ENCODE measurements around the gene NASP. TPM values are rescaled to one million over a fixed set of nuclear protein-coding genes. Genes with fewer than 3 reads are reported as not detected.
"Not testable (repeated sequence)": the region's sequence is repeated elsewhere in the genome, so short reads cannot be mapped to it uniquely, and the experiment has no call there.

The NASP gene
- total RNA-seq, 1 donor from 2014 or later: 149 TPM

DNA sequence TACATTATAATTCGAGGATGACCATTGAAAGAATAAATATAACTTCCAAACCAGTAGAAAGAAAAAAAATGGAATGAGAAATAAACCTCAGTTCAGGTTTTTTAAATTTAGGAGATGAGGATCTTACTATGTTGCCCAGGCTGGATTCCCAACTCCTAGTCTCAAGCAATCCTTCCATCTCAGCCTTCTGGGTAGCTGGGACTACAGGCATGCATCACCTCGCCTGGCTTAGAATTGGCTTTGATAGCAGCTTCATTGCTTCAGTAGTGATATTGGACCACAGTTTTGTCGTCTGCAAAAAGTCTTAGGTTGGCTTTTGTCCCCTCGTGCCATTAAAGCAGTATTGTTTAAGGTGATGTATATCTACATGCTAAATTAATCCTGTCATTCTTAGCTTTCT lies 2.9 kb downstream of the NASP start:
- Mint-ChIP-seq H3K36me3 (ENCODE audit: low read depth, unreplicated experiment) (peaks cover 7% of the 10 kb centered on the region), H3K4me3 (ENCODE audit: unreplicated experiment) (no peak overlapping the region), H3K4me1 (ENCODE audit: unreplicated experiment) (peaks cover 19% of the 10 kb centered on the region), H3K27ac (ENCODE audit: unreplicated experiment) (peak overlapping the region; percentile 67), H3K27me3 (ENCODE audit: unreplicated experiment) (peaks cover 11% of the 10 kb centered on the region), H3K9me3 (ENCODE audit: unreplicated experiment) (no peaks in the 10 kb centered on the region)
- no peak for TF ChIP-seq CTCF (IDR thresholded peaks at IDR 0.05; ENCODE audit: unreplicated experiment)
- DNase-seq (ENCODE audit: low spot score): no peak

GRCh38 chr1:45589861-45590260 lies 6.0 kb downstream of the NASP start:
- Mint-ChIP-seq H3K27me3 (ENCODE audit: unreplicated experiment) (no peaks in the 10 kb centered on the region), H3K4me1 (ENCODE audit: unreplicated experiment) (peaks cover 11% of the 10 kb centered on the region), H3K27ac (ENCODE audit: unreplicated experiment) (no peak overlapping the region), H3K9me3 (ENCODE audit: unreplicated experiment) (no peaks in the 10 kb centered on the region), H3K4me3 (ENCODE audit: unreplicated experiment) (no peak overlapping the region), H3K36me3 (ENCODE audit: low read depth, unreplicated experiment) (peaks cover 6% of the 10 kb centered on the region)
- no peak for DNase-seq (ENCODE audit: low spot score)
- no peak for TF ChIP-seq CTCF (IDR thresholded peaks at IDR 0.05; ENCODE audit: unreplicated experiment)

- H3K36me3 Mint-ChIP-seq (ENCODE audit: low read depth, unreplicated experiment): peaks cover 16% of the 10 kb centered on the region
- no peak for DNase-seq (ENCODE audit: low spot score)
- H3K4me1 Mint-ChIP-seq (ENCODE audit: unreplicated experiment): no peaks in the 10 kb centered on the region
- H3K27ac Mint-ChIP-seq (ENCODE audit: unreplicated experiment): peak overlapping the region; percentile 50
- no peak for TF ChIP-seq CTCF (IDR thresholded peaks at IDR 0.05; ENCODE audit: unreplicated experiment)
- H3K4me3 Mint-ChIP-seq (ENCODE audit: unreplicated experiment): no peak overlapping the region
- H3K9me3 Mint-ChIP-seq (ENCODE audit: unreplicated experiment): no peaks in the 10 kb centered on the region
- H3K27me3 Mint-ChIP-seq (ENCODE audit: unreplicated experiment): peaks cover 1% of the 10 kb centered on the region
Measured at GRCh38 chr1:45594412-45594811, 10.6 kb downstream of the NASP start.

DNA sequence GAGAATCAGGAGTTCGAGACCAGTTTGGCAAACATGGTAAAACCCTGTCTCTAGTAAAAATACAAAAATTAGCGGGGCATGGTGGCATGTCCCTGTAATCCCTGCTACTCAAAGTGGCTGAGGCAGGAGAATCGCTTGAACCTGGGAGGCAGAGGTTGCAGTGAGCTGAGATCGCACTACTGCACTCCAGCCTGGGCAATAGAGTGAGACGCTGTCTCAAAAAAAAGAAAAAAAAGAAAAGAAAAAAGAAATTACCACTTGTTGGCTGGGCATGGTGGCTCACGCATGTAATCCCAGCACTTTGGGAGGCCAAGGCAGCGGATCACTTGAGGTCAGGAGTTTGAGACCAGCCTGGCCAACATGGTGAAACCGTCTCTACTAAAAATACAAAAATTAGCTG lies 12.9 kb downstream of the NASP start:
- H3K4me1 Mint-ChIP-seq (ENCODE audit: unreplicated experiment); H3K9me3 Mint-ChIP-seq (ENCODE audit: unreplicated experiment); H3K4me3 Mint-ChIP-seq (ENCODE audit: unreplicated experiment); DNase-seq (ENCODE audit: low spot score); H3K27me3 Mint-ChIP-seq (ENCODE audit: unreplicated experiment); H3K27ac Mint-ChIP-seq (ENCODE audit: unreplicated experiment): not testable (repeated sequence)
- H3K36me3 Mint-ChIP-seq (ENCODE audit: low read depth, unreplicated experiment): peaks cover 16% of the 10 kb centered on the region

DNA sequence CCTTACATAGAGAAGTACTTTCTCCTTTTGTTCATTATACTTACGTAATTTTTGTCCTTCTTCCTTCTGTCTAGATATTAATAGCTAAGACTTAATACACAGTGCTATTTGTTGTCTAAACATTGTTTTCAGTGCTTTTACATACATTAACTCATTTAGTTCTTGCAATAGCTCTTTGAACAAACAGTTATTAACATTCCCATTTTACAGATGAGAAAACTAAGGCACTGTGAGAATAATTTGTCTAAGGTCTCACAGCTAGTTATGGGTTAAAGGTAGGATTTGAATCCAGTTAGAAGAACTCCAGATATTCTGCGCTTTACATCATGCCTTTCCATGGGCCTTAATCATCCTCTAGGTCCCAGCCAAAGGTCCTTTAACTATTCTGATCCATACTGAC lies 20.4 kb downstream of the NASP start:
- peaks cover 5% of the 10 kb centered on the region for H3K27me3 Mint-ChIP-seq (ENCODE audit: unreplicated experiment)
- H3K9me3 Mint-ChIP-seq (ENCODE audit: unreplicated experiment): no peaks in the 10 kb centered on the region
- peaks cover 18% of the 10 kb centered on the region for H3K36me3 Mint-ChIP-seq (ENCODE audit: low read depth, unreplicated experiment)
- no peak overlapping the region for H3K27ac Mint-ChIP-seq (ENCODE audit: unreplicated experiment)
- no peak for TF ChIP-seq CTCF (IDR thresholded peaks at IDR 0.05; ENCODE audit: unreplicated experiment)
- peaks cover 19% of the 10 kb centered on the region for H3K4me1 Mint-ChIP-seq (ENCODE audit: unreplicated experiment)
- H3K4me3 Mint-ChIP-seq (ENCODE audit: unreplicated experiment): no peak overlapping the region
- no peak for DNase-seq (ENCODE audit: low spot score)
